ENCODE results near the gene MIGA2. TPM values are rescaled to one million over a fixed set of nuclear protein-coding genes. Genes with fewer than 3 reads are reported as not detected.

Gene MIGA2
- total RNA-seq, 1 donor from 2014 or later = 27.5 TPM

GRCh38 chr9:129060991-129061390 lies 24.6 kb downstream of the MIGA2 start:
- peaks cover 13% of the 10 kb centered on the region for H3K36me3 Mint-ChIP-seq (ENCODE audit: unreplicated experiment)
- no peak overlapping the region for H3K4me3 Mint-ChIP-seq (ENCODE audit: unreplicated experiment)
- TF ChIP-seq CTCF (IDR thresholded peaks at IDR 0.05) = no peak
- no peaks in the 10 kb centered on the region for H3K27me3 Mint-ChIP-seq (ENCODE audit: unreplicated experiment)
- H3K27ac Mint-ChIP-seq (ENCODE audit: unreplicated experiment) = no peak overlapping the region
- no peaks in the 10 kb centered on the region for H3K9me3 Mint-ChIP-seq (ENCODE audit: unreplicated experiment)
- H3K4me1 Mint-ChIP-seq (ENCODE audit: unreplicated experiment) = no peaks in the 10 kb centered on the region
- no peak for DNase-seq (ENCODE audit: extremely low spot score, unreplicated experiment)

- no peak for DNase-seq (ENCODE audit: extremely low spot score, unreplicated experiment)
- Mint-ChIP-seq H3K4me1 (ENCODE audit: unreplicated experiment) (no peaks in the 10 kb centered on the region), H3K9me3 (ENCODE audit: unreplicated experiment) (no peaks in the 10 kb centered on the region), H3K27ac (ENCODE audit: unreplicated experiment) (no peak overlapping the region), H3K4me3 (ENCODE audit: unreplicated experiment) (no peak overlapping the region), H3K27me3 (ENCODE audit: unreplicated experiment) (no peaks in the 10 kb centered on the region), H3K36me3 (ENCODE audit: unreplicated experiment) (peaks cover 13% of the 10 kb centered on the region)
- no peak for TF ChIP-seq CTCF (IDR thresholded peaks at IDR 0.05)
Observed at GRCh38 chr9:129063061-129063460, 26.6 kb downstream of the MIGA2 start.

GRCh38 chr9:129064499-129064908 lies 28.1 kb downstream of the MIGA2 start:
- H3K9me3 Mint-ChIP-seq (ENCODE audit: unreplicated experiment) = no peaks in the 10 kb centered on the region
- H3K4me1 Mint-ChIP-seq (ENCODE audit: unreplicated experiment) = no peaks in the 10 kb centered on the region
- no peaks in the 10 kb centered on the region for H3K27me3 Mint-ChIP-seq (ENCODE audit: unreplicated experiment)
- no peak for DNase-seq (ENCODE audit: extremely low spot score, unreplicated experiment)
- H3K27ac Mint-ChIP-seq (ENCODE audit: unreplicated experiment) = no peak overlapping the region
- H3K36me3 Mint-ChIP-seq (ENCODE audit: unreplicated experiment) = peaks cover 18% of the 10 kb centered on the region
- H3K4me3 Mint-ChIP-seq (ENCODE audit: unreplicated experiment) = no peak overlapping the region
- TF ChIP-seq CTCF (IDR thresholded peaks at IDR 0.05) = no peak

GRCh38 chr9:129068110-129068509 lies 31.7 kb downstream of the MIGA2 start:
- no peak for DNase-seq (ENCODE audit: extremely low spot score, unreplicated experiment)
- no peaks in the 10 kb centered on the region for H3K4me1 Mint-ChIP-seq (ENCODE audit: unreplicated experiment)
- H3K27me3 Mint-ChIP-seq (ENCODE audit: unreplicated experiment) = no peaks in the 10 kb centered on the region
- H3K27ac Mint-ChIP-seq (ENCODE audit: unreplicated experiment) = no peak overlapping the region
- H3K4me3 Mint-ChIP-seq (ENCODE audit: unreplicated experiment) = no peak overlapping the region
- H3K36me3 Mint-ChIP-seq (ENCODE audit: unreplicated experiment) = peaks cover 16% of the 10 kb centered on the region
- H3K9me3 Mint-ChIP-seq (ENCODE audit: unreplicated experiment) = no peaks in the 10 kb centered on the region
- no peak for TF ChIP-seq CTCF (IDR thresholded peaks at IDR 0.05)

GRCh38 chr9:129068990-129069861 lies 32.8 kb downstream of the MIGA2 start:
- Mint-ChIP-seq H3K9me3 (ENCODE audit: unreplicated experiment) (no peaks in the 10 kb centered on the region), H3K27me3 (ENCODE audit: unreplicated experiment) (no peaks in the 10 kb centered on the region), H3K36me3 (ENCODE audit: unreplicated experiment) (peaks cover 14% of the 10 kb centered on the region), H3K4me1 (ENCODE audit: unreplicated experiment) (no peaks in the 10 kb centered on the region), H3K27ac (ENCODE audit: unreplicated experiment) (no peak overlapping the region), H3K4me3 (ENCODE audit: unreplicated experiment) (no peak overlapping the region)
- TF ChIP-seq CTCF (IDR thresholded peaks at IDR 0.05) = no peak
- DNase-seq (ENCODE audit: extremely low spot score, unreplicated experiment) = no peak

Data from osteocyte (in vitro differentiated cells).